Measurements from ENCODE around the gene RHBDL3.

GRCh38 chr17:32259586-32259985 is 6.0 kb upstream of the RHBDL3 start:
- TF ChIP-seq EZH2 (IDR thresholded peaks at IDR 0.05; ENCODE audit: borderline replicate concordance, insufficient read depth, low read length, poor library complexity, severe bottlenecking) (no peak), CTCF (IDR thresholded peaks at IDR 0.05; ENCODE audit: poor library complexity, severe bottlenecking) (no peak), POLR2AphosphoS5 (IDR thresholded peaks at IDR 0.05) (no peak), REST (IDR thresholded peaks at IDR 0.05; ENCODE audit: borderline replicate concordance) (no peak), MXI1 (conservative IDR thresholded peaks at IDR 0.05; ENCODE audit: poor library complexity, severe bottlenecking) (no peak), SMC3 (conservative IDR thresholded peaks at IDR 0.05; ENCODE audit: poor library complexity) (no peak), EP300 (conservative IDR thresholded peaks at IDR 0.05; ENCODE audit: poor library complexity, severe bottlenecking) (no peak), RAD21 (conservative IDR thresholded peaks at IDR 0.05) (no peak), TAF1 (IDR thresholded peaks at IDR 0.05; ENCODE audit: low read depth) (no peak)
